K562 (cell line): ENCODE measurements around the gene PRDX3. TPM values are rescaled to one million over a fixed set of nuclear protein-coding genes. Genes with fewer than 3 reads are reported as not detected.

ENCODE experiments used
- ATAC-seq: fragments of 200-7000 bp; cut with Tn5 transposase; 3 replicates; pipeline ENCODE4 v1.9.1; 2020; ENCODE audit warnings: moderate library complexity
- BruUV-seq: library from RNA; stranded (reverse); fragments of 400-500 nt; replicated peaks from 2 replicates; lab custom pipeline; 2021; lab: Mats Ljungman, UMichigan
- CTCF ChIA-PET: fragments of 300-600 bp; formaldehyde crosslinking; extraction: SDS; loops from one replicate; lab custom pipeline; 2021; ENCODE audit warnings: low intra/inter-chr PET ratio; lab: Yijun Ruan, JAX
- POLR2A ChIA-PET: fragments of 300-600, 350-650 bp; sonication (Branson Sonifier 250); formaldehyde crosslinking; extraction: SDS; loops from one replicate; lab custom pipeline; 2021; ENCODE audit warnings: antibody characterized with exemption, inconsistent platforms; lab: Yijun Ruan, JAX
- DNase-seq, 4 experiments: peaks; one replicate each; pipeline versions ENCODE4 v3.0.0 to v3.0.0-alpha.2; 2011 to 2018; ENCODE audit warnings: low spot score in 3 of 4, mixed read lengths in 3 of 4; ENCODE audit errors: extremely low read depth in 1 of 4
- FAIRE-seq: peaks from 2 replicates; lab custom pipeline; 2011; peaks lifted over from hg19 to GRCh38; lab: Jason Lieb, UNC
- H2AFZ ChIP-seq: 2 replicates; pipeline ENCODE4 v1.6.0; 2011; ENCODE audit warnings: low read depth, low read length, control low read depth, inconsistent platforms
- H3K27ac ChIP-seq: fragments of 200-600 bp; 3 replicates; pipeline ENCODE4 v1.8.0; 2011; ENCODE audit warnings: low read depth, mild to moderate bottlenecking, control low read depth, inconsistent platforms, low read length, moderate library complexity, mixed read lengths; ENCODE audit errors: extremely low read depth
- H3K27me3 ChIP-seq, 2 experiments: fragments of 300-600 bp in 1 of 2; 2 replicates in 1 of 2; 3 replicates in 1 of 2; pipeline versions ENCODE4 v1.6.0 to v1.8.0; 2011; ENCODE audit warnings: inconsistent platforms in 2 of 2, low read length in 2 of 2, mild to moderate bottlenecking in 1 of 2, mixed read lengths in 1 of 2, moderate library complexity in 1 of 2; ENCODE audit not compliant: control insufficient read depth in 2 of 2, insufficient read depth in 2 of 2
- H3K36me3 ChIP-seq: fragments of 300-600 bp; 3 replicates; pipeline ENCODE4 v1.8.0; 2011; ENCODE audit warnings: mild to moderate bottlenecking, low read length, inconsistent platforms; ENCODE audit not compliant: control insufficient read depth, insufficient read depth
- H3K4me1 ChIP-seq, 2 experiments: fragments of 200-600 bp in 1 of 2; replicated peaks in 1 of 2; 2 replicates in 1 of 2; 3 replicates in 1 of 2; pipeline versions ENCODE4 v1.5.1 to v1.8.0; 2011; ENCODE audit warnings: inconsistent platforms in 2 of 2, low read length in 2 of 2, mild to moderate bottlenecking in 1 of 2, mixed read lengths in 1 of 2, moderate library complexity in 1 of 2; ENCODE audit not compliant: control insufficient read depth in 2 of 2, insufficient read depth in 2 of 2
- H3K4me2 ChIP-seq: 2 replicates; pipeline ENCODE4 v1.6.1; 2011; ENCODE audit warnings: low read length, control low read depth, inconsistent platforms, mixed read lengths; ENCODE audit not compliant: insufficient read depth
- H3K4me3 ChIP-seq: fragments of 200-600 bp; sonication (generic), shearing (Covaris generic); 2 replicates; pipeline ENCODE4 v1.5.1; 2016; ENCODE audit warnings: control low read depth, inconsistent platforms
- H3K79me2 ChIP-seq: fragments of 200-600 bp; 3 replicates; pipeline ENCODE4 v1.8.0; 2011; ENCODE audit warnings: low read length, inconsistent platforms; ENCODE audit not compliant: control insufficient read depth, insufficient read depth
- H3K9ac ChIP-seq, 2 experiments: 2 replicates each; pipeline versions ENCODE4 v1.6.0 to v1.6.1; 2011; ENCODE audit warnings: low read depth in 2 of 2, low read length in 2 of 2, control low read depth in 1 of 2, inconsistent platforms in 1 of 2, mild to moderate bottlenecking in 1 of 2, mixed read lengths in 1 of 2; ENCODE audit not compliant: insufficient read depth in 1 of 2
- H3K9me1 ChIP-seq: one replicate; pipeline ENCODE4 v1.6.0; 2011; ENCODE audit warnings: inconsistent platforms, mild to moderate bottlenecking, low read length, moderate library complexity; ENCODE audit not compliant: control insufficient read depth, insufficient read depth
- H3K9me3 ChIP-seq: replicated peaks from 2 replicates; pipeline ENCODE4 v1.5.1; 2011; ENCODE audit warnings: low read depth, low read length, inconsistent platforms; ENCODE audit not compliant: control insufficient read depth, insufficient read depth
- H4K20me1 ChIP-seq: replicated peaks from 2 replicates; pipeline ENCODE4 v1.6.1; 2011; ENCODE audit warnings: low read length, inconsistent platforms, mixed read lengths; ENCODE audit not compliant: control insufficient read depth, insufficient read depth
- CTCF ChIP-seq, 3 experiments: IDR thresholded peaks in 2 of 3; conservative IDR thresholded peaks in 1 of 3; 2 replicates each; pipeline ENCODE4 v1.5.1; 2011 to 2012; ENCODE audit warnings: low read length in 3 of 3, mild to moderate bottlenecking in 3 of 3, control low read depth in 2 of 3, improper control_type of control experiment in 1 of 3, inconsistent platforms in 1 of 3, low read depth in 1 of 3, mixed read lengths in 1 of 3, moderate library complexity in 1 of 3; ENCODE audit not compliant: insufficient read depth in 2 of 3
- CTCFL ChIP-seq: IDR thresholded peaks from 2 replicates; pipeline ENCODE4 v1.6.1; 2011; ENCODE audit warnings: borderline replicate concordance, low read depth, mild to moderate bottlenecking, moderate library complexity, low read length; ENCODE audit not compliant: insufficient read depth, poor library complexity, severe bottlenecking
- HES1 ChIP-seq: fragments of 450-650 bp; IDR thresholded peaks from 2 replicates; pipeline ENCODE4 v1.6.1; 2016; ENCODE audit warnings: low read depth, mild to moderate bottlenecking, moderate library complexity
- MAFG ChIP-seq: fragments of 450-650 bp; conservative IDR thresholded peaks from 2 replicates; pipeline ENCODE4 v1.6.1; 2016; ENCODE audit warnings: missing genetic modification characterization, missing compliant biosample characterization
- MAZ ChIP-seq, 2 experiments: fragments of 450-650 bp in 1 of 2; sonication (generic) in 1 of 2; formaldehyde crosslinking; IDR thresholded peaks in 1 of 2; conservative IDR thresholded peaks in 1 of 2; 2 replicates each; pipeline versions ENCODE4 v1.4.0 to v1.5.0; 2020; ENCODE audit warnings: mild to moderate bottlenecking in 1 of 2, missing genetic modification reagents in 1 of 2
- RAD21 ChIP-seq, 2 experiments: fragments of 250-450 bp in 1 of 2; fragments of 450-650 bp in 1 of 2; sonication (Bioruptor Pico) in 1 of 2; formaldehyde crosslinking in 1 of 2; IDR thresholded peaks in 1 of 2; conservative IDR thresholded peaks in 1 of 2; 2 replicates each; pipeline versions ENCODE4 v1.4.0 to v1.8.0; 2020 to 2022; ENCODE audit warnings: mild to moderate bottlenecking in 2 of 2, moderate library complexity in 1 of 2
- SMC3 ChIP-seq: conservative IDR thresholded peaks from 2 replicates; pipeline ENCODE4 v1.6.1; 2011; ENCODE audit warnings: low read depth, low read length, improper control_type of control experiment; ENCODE audit not compliant: insufficient read depth
- TBP ChIP-seq: optimal IDR thresholded peaks from 2 replicates; pipeline ENCODE3; 2011; ENCODE audit warnings: low read depth, low read length, improper control_type of control experiment
- TEAD1 ChIP-seq, 2 experiments: fragments of 450-650 bp in 1 of 2; sonication (generic) in 1 of 2; formaldehyde crosslinking; IDR thresholded peaks; 2 replicates each; pipeline versions ENCODE4 v1.4.0 to v1.8.0; 2020 to 2022; ENCODE audit warnings: mild to moderate bottlenecking in 2 of 2, missing genetic modification reagents in 1 of 2
- YY1 ChIP-seq, 3 experiments: IDR thresholded peaks; 2 replicates each; pipeline ENCODE4 v1.6.1; 2011; ENCODE audit warnings: low read length in 2 of 3, mild to moderate bottlenecking in 2 of 3, moderate library complexity in 2 of 3, borderline replicate concordance in 1 of 3, control low read depth in 1 of 3, low read depth in 1 of 3; ENCODE audit not compliant: insufficient read depth in 3 of 3, insufficient replicate concordance in 2 of 3, control insufficient read depth in 1 of 3, insufficient read length in 1 of 3; ENCODE audit errors: extremely low read depth in 1 of 3
- ZBTB7A ChIP-seq: IDR thresholded peaks from 2 replicates; pipeline ENCODE4 v1.6.1; 2011; ENCODE audit warnings: low read depth, mild to moderate bottlenecking, low read length, moderate library complexity, borderline replicate concordance; ENCODE audit not compliant: control insufficient read depth
- ZNF174 ChIP-seq: fragments of 250-450 bp; sonication (Bioruptor Pico); IDR thresholded peaks from 2 replicates; pipeline ENCODE4 v1.4.0; 2020; ENCODE audit warnings: mild to moderate bottlenecking
- WGBS: fragments of 100-300 bp; shearing (Covaris generic); methylation state at CpG from one replicate; pipeline ENCODE4 v1.1.6; 2016; ENCODE audit warnings: low coverage, mixed read lengths; ENCODE audit not compliant: insufficient coverage; ENCODE audit errors: missing lambda C conversion rate; 5-methylcytosine and 5-hydroxymethylcytosine counted together
- in situ Hi-C: fragments of 300-500 bp; cut with MboI; formaldehyde crosslinking; loops from 4 replicates; pipeline ENCODE4 v1.15.0; 2018; ENCODE audit warnings: inconsistent platforms, mixed read lengths
- intact Hi-C: fragments of 100-400 bp; cut with micrococcal nuclease; formaldehyde crosslinking; loops from 2 replicates; pipeline ENCODE4 v1.14.2; 2022
- polyA plus RNA-seq, 8 experiments: library from polyadenylated mRNA; depleted of rRNA in 4 of 8; stranded (reverse) in 5 of 8; unstranded in 3 of 8; fragments of >200 nt; fragmentation: Nextera tagmentation in 2 of 8; fragmentation: Illumina TruSeq in 1 of 8; extraction: Ambion mirVana in 2 of 8; extraction: Trizol in 1 of 8; gene quantifications; 2 replicates each; pipeline versions ENCODE4 v1.2.1 to v1.2.3, GENCODE V29; 2011 to 2014; ENCODE audit warnings: inconsistent platforms in 1 of 8, missing spikeins in 1 of 8
- total RNA-seq, 7 experiments: library from RNA; depleted of rRNA in 6 of 7; stranded (reverse); fragments of >200 nt in 6 of 7; fragmentation: Illumina TruSeq in 2 of 7; extraction: Trizol in 2 of 7; gene quantifications; 2 replicates each; pipeline versions ENCODE4 v1.2.1 to v1.2.3, GENCODE V29; 2011 to 2021; ENCODE audit warnings: low replicate concordance in 1 of 7

PRDX3 gene
- total and polyA plus RNA-seq, 9 of the 15 experiments (the other 6 are each of a cell fraction or from before 2014, with no cell fraction given): 122 to 994 (median 173) TPM

- no TSS peak for BruUV-seq
- Histone ChIP-seq H3K4me1 (peaks cover 8 to 21% of the 10 kb centered on the region in 2 experiments), H3K27ac (no peak overlapping the region), H3K9me1 (no peaks in the 10 kb centered on the region), H2AFZ (0 out of 2 replicates have a peak overlapping the region, but pooled peaks have one; percentile 51), H3K9me3 (no peaks in the 10 kb centered on the region), H3K9ac (no peak overlapping the region; a peak in 1 of 4 replicates), H3K4me3 (no peak overlapping the region), H3K79me2 (no peaks in the 10 kb centered on the region), H3K27me3 (no peaks in the 10 kb centered on the region), H3K36me3 (no peaks in the 10 kb centered on the region), H4K20me1 (no peaks in the 10 kb centered on the region), H3K4me2 (no peak overlapping the region)
- in situ Hi-C loops (no loop called here), intact Hi-C loops (loop anchor here (5.0 kb wide), 1 partner anchor 333 kb away; the partner anchor contains the start of gene RGS10)
- POLR2A ChIA-PET: interaction anchor here (0.6 kb wide), 1 partner anchor 113 kb away, joined by 3 read pairs; no protein-coding TSS in a partner anchor
- 23% methylated on average over 13 of the region's 15 CpGs for WGBS
- ATAC-seq (0 out of 3 replicates have a peak, but pooled peaks have one; percentile 8), FAIRE-seq (peak; percentile 60), DNase-seq (peak; percentile 55 to 64 (median 62))
- CTCF ChIA-PET: no interaction called here
- no peak for TF ChIP-seq ZNF174
- TF ChIP-seq SMC3: 0 out of 2 replicates have a peak, but pooled peaks have one; percentile 26
- no peak for TF ChIP-seq MAFG (tag)
- TF ChIP-seq YY1 (IDR thresholded peaks at IDR 0.05; ENCODE audit: borderline replicate concordance in 1 of 3, control insufficient read depth in 1 of 3, extremely low read depth in 1 of 3, insufficient read depth in 3 of 3, insufficient read length in 1 of 3, insufficient replicate concordance in 2 of 3, low read depth in 1 of 3, low read length in 2 of 3): peak in 1 of 3 experiments; percentile 30
- peak; percentile 38; the same call in 1 of the 2 replicates for TF ChIP-seq ZBTB7A
- peak in 1 of 2 experiments; percentile 58; a peak in 2 of 4 replicates for TF ChIP-seq MAZ (CRISPR knock-in tag; conservative IDR thresholded peaks at IDR 0.05 in 1 of 2, IDR thresholded peaks at IDR 0.05 in 1 of 2)
- TF ChIP-seq TBP: no peak
- peak; percentile 17 to 40; a peak in 3 of 4 replicates for TF ChIP-seq RAD21 (CRISPR knock-in tag; conservative IDR thresholded peaks at IDR 0.05 in 1 of 2, IDR thresholded peaks at IDR 0.05 in 1 of 2)
- peak; percentile 64 for TF ChIP-seq CTCFL
- peak; percentile 68 to 72 (median 68) for TF ChIP-seq CTCF (IDR thresholded peaks at IDR 0.05 in 2 of 3, conservative IDR thresholded peaks at IDR 0.05 in 1 of 3; ENCODE audit: insufficient read depth in 2 of 3, low read depth in 1 of 3, low read length in 3 of 3)
- no peak for TF ChIP-seq TEAD1 (CRISPR knock-in tag; IDR thresholded peaks at IDR 0.05)
- no peak for TF ChIP-seq HES1
These were observed 30.6 kb upstream of the PRDX3 start for GRCh38 chr10:119209035-119209735.
